HPDE6-E6E7 (cell line): ENCODE measurements around the gene PPFIA4.

ENCODE experiments used
- DNase-seq: peaks from one replicate; pipeline ENCODE4 v3.0.0; 2011; ENCODE audit warnings: missing footprints; ENCODE audit errors: extremely low spot score

The PPFIA4 gene

GRCh38 chr1:203040513-203041275 is 14.4 kb downstream of the PPFIA4 start:
- no peak for DNase-seq

GRCh38 chr1:203041351-203041932 is 15.2 kb downstream of the PPFIA4 start:
- DNase-seq, result no peak

GRCh38 chr1:203043830-203044545 is 17.7 kb downstream of the PPFIA4 start:
- DNase-seq, result no peak

- no peak for DNase-seq
Measured at GRCh38 chr1:203044546-203045250, 18.4 kb downstream of the PPFIA4 start.

GRCh38 chr1:203045336-203045735 is 19.0 kb downstream of the PPFIA4 start:
- DNase-seq, result no peak

- no peak for DNase-seq
Measured at GRCh38 chr1:203045821-203046594, 19.7 kb downstream of the PPFIA4 start.

GRCh38 chr1:203046984-203047630 is 20.8 kb downstream of the PPFIA4 start:
- peak; percentile 89 for DNase-seq

GRCh38 chr1:203048086-203048485 is 21.8 kb downstream of the PPFIA4 start:
- no peak for DNase-seq

- DNase-seq, result peak; percentile 19
Measured at GRCh38 chr1:203048555-203049051, 22.3 kb downstream of the PPFIA4 start.

- DNase-seq, result no peak
Measured at GRCh38 chr1:203049077-203049476, 22.8 kb downstream of the PPFIA4 start.

GRCh38 chr1:203049576-203050180 is 23.4 kb downstream of the PPFIA4 start:
- no peak for DNase-seq

GRCh38 chr1:203050826-203051225 is 24.5 kb downstream of the PPFIA4 start:
- DNase-seq, result no peak

GRCh38 chr1:203051841-203052324 is 25.6 kb downstream of the PPFIA4 start:
- no peak for DNase-seq

GRCh38 chr1:203052601-203053000 is 26.3 kb downstream of the PPFIA4 start:
- DNase-seq, result no peak

GRCh38 chr1:203054184-203054583 is 27.9 kb downstream of the PPFIA4 start:
- no peak for DNase-seq

GRCh38 chr1:203054642-203055041 is 28.4 kb downstream of the PPFIA4 start:
- DNase-seq, result no peak

GRCh38 chr1:203055161-203055799 is 29.0 kb downstream of the PPFIA4 start:
- no peak for DNase-seq

- no peak for DNase-seq
Measured at GRCh38 chr1:203056012-203056411, 29.7 kb downstream of the PPFIA4 start.

- no peak for DNase-seq
Measured at GRCh38 chr1:203056516-203056915, 30.2 kb downstream of the PPFIA4 start.
